ENCODE results near the gene DDOST. TPM values are rescaled to one million over a fixed set of nuclear protein-coding genes. Genes with fewer than 3 reads are reported as not detected.
A peak's percentile ranks its signal among the peaks of the same experiment; 100 is the strongest.

The DDOST gene
- total RNA-seq, 6 donors from 2014 or later, result 54.5 to 212 (median 141) TPM

GRCh38 chr1:20663969-20664715 lies 3.0 kb upstream of the DDOST start:
- no peaks in the 10 kb centered on the region for H3K9me3 ChIP-seq
- no peak overlapping the region for H3K4me3 ChIP-seq
- H3K27ac ChIP-seq, result no peak overlapping the region
- H3K36me3 ChIP-seq, result no peaks in the 10 kb centered on the region
- ATAC-seq (ENCODE audit: low FRiP score in 2 of 2) (no peak), DNase-seq (no peak)
- TF ChIP-seq EP300 (IDR thresholded peaks at IDR 0.05) (no peak), CTCF (IDR thresholded peaks at IDR 0.05) (no peak), POLR2A (IDR thresholded peaks at IDR 0.05) (no peak), POLR2AphosphoS5 (IDR thresholded peaks at IDR 0.05) (no peak)
- peaks cover 14 to 25% (median 19%) of the 10 kb centered on the region in 4 donors for H3K4me1 ChIP-seq
- H3K27me3 ChIP-seq, result no peaks in the 10 kb centered on the region
- WGBS, 2 donors, result 84 to 87% methylated on average over 8 to 12 of the region's 12 CpGs

GRCh38 chr1:20663365-20663764 lies 2.2 kb upstream of the DDOST start:
- DNase-seq, result no peak
- H3K27me3 ChIP-seq, result no peaks in the 10 kb centered on the region
- 100% methylated on average over 1 of the region's 1 CpG; no CpG with 5 or more reads in 1 of the 2 donors for WGBS, 2 donors
- H3K4me1 ChIP-seq, result peaks cover 14 to 28% (median 19%) of the 10 kb centered on the region in 4 donors
- no peak overlapping the region for H3K4me3 ChIP-seq
- no peak for TF ChIP-seq CTCF (IDR thresholded peaks at IDR 0.05)
- TF ChIP-seq POLR2A (IDR thresholded peaks at IDR 0.05), result no peak
- TF ChIP-seq POLR2AphosphoS5 (IDR thresholded peaks at IDR 0.05), result no peak
- TF ChIP-seq EP300 (IDR thresholded peaks at IDR 0.05), result no peak
- no peaks in the 10 kb centered on the region for H3K9me3 ChIP-seq
- no peak for ATAC-seq (ENCODE audit: low FRiP score in 2 of 2)
- H3K27ac ChIP-seq, result no peak overlapping the region
- peaks cover 0 to 1% (median 0%) of the 10 kb centered on the region in 4 donors for H3K36me3 ChIP-seq

GRCh38 chr1:20662110-20662475 lies 924 bp upstream of the DDOST start:
- no peak for ATAC-seq (ENCODE audit: low FRiP score in 2 of 2)
- peak overlapping the region; percentile 75 to 79 (median 76) for H3K4me3 ChIP-seq
- peaks cover 0 to 14% (median 8%) of the 10 kb centered on the region in 4 donors for H3K36me3 ChIP-seq
- peak overlapping the region; percentile 75 to 88 (median 78) for H3K27ac ChIP-seq
- peaks cover 14 to 28% (median 19%) of the 10 kb centered on the region in 4 donors for H3K4me1 ChIP-seq
- 60 to 68% methylated on average over 7 of the region's 7 CpGs for WGBS, 2 donors
- no peak for DNase-seq
- no peaks in the 10 kb centered on the region for H3K9me3 ChIP-seq
- no peaks in the 10 kb centered on the region for H3K27me3 ChIP-seq
- TF ChIP-seq POLR2A (IDR thresholded peaks at IDR 0.05) (no peak), POLR2AphosphoS5 (IDR thresholded peaks at IDR 0.05) (no peak), CTCF (IDR thresholded peaks at IDR 0.05) (no peak), EP300 (IDR thresholded peaks at IDR 0.05) (no peak)

- TF ChIP-seq POLR2A (IDR thresholded peaks at IDR 0.05) (no peak), POLR2AphosphoS5 (IDR thresholded peaks at IDR 0.05) (no peak), EP300 (IDR thresholded peaks at IDR 0.05) (no peak), CTCF (IDR thresholded peaks at IDR 0.05) (no peak)
Measured at GRCh38 chr1:20660847-20661206, 342 bp downstream of the DDOST start.

More at GRCh38 chr1:20660847-20661206, 342 bp downstream of the DDOST start:
- Histone ChIP-seq H3K36me3 (peaks cover 0 to 26% (median 17%) of the 10 kb centered on the region in 4 donors), H3K4me3 (peak overlapping the region; percentile 75 to 92 (median 76)), H3K4me1 (peaks cover 14 to 28% (median 19%) of the 10 kb centered on the region in 4 donors), H3K27ac (peak overlapping the region; percentile 45 to 88 (median 78)), H3K27me3 (no peaks in the 10 kb centered on the region), H3K9me3 (no peaks in the 10 kb centered on the region)
- DNase-seq, result no peak
- ATAC-seq (ENCODE audit: low FRiP score in 2 of 2), result peak; percentile 4 to 12
- 0% methylated on average over 17 to 20 of the region's 20 CpGs for WGBS, 2 donors
